Caco-2 (cell line): Measurements from ENCODE around the gene BCL2L12. TPM values are rescaled to one million over a fixed set of nuclear protein-coding genes. Genes with fewer than 3 reads are reported as not detected.

Source experiments
- BruUV-seq: library from RNA; stranded (reverse); fragments of 400-500 nt; replicated peaks from 2 replicates; lab custom pipeline; 2021; lab: Mats Ljungman, UMichigan
- CTCF ChIA-PET: fragments of 300-600 bp; sonication (Branson Sonifier 250); formaldehyde crosslinking; loops from one replicate; lab custom pipeline; 2022; ENCODE audit warnings: antibody characterized with exemption; lab: Charles Lee
- POLR2A ChIA-PET: fragments of 300-600 bp; sonication (Branson Sonifier 250); formaldehyde crosslinking; loops from one replicate; lab custom pipeline; 2022; ENCODE audit warnings: antibody characterized with exemption; lab: Charles Lee
- DNase-seq, 2 experiments: peaks; one replicate each; pipeline versions ENCODE4 v3.0.0 to v3.0.0-alpha.2; 2020 to 2022
- H3K27me3 ChIP-seq: replicated peaks from 2 replicates; pipeline ENCODE4 v1.6.0; 2011; ENCODE audit warnings: low read length; ENCODE audit not compliant: control insufficient read depth, insufficient read depth
- H3K36me3 ChIP-seq: 2 replicates; pipeline ENCODE4 v1.5.1; 2011; ENCODE audit warnings: low read length; ENCODE audit not compliant: control insufficient read depth, insufficient read depth
- H3K4me1 ChIP-seq: fragments of 250-450 bp; sonication (Bioruptor Pico); 2 replicates; pipeline ENCODE4 v1.5.1; 2020; ENCODE audit warnings: mild to moderate bottlenecking
- H3K4me3 ChIP-seq: 2 replicates; pipeline ENCODE4 v1.5.1; 2011; ENCODE audit warnings: low read depth, mild to moderate bottlenecking, control low read depth, low read length
- H3K9me3 ChIP-seq: fragments of 250-450 bp; sonication (Bioruptor Pico); 2 replicates; pipeline ENCODE4 v1.5.1; 2020; ENCODE audit warnings: mild to moderate bottlenecking, moderate library complexity
- H3K27ac Mint-ChIP-seq: one replicate; pipeline ENCODE4 v1.8.0; 2022; ENCODE audit warnings: mixed read lengths; ENCODE audit not compliant: unreplicated experiment
- H3K27me3 Mint-ChIP-seq: one replicate; pipeline ENCODE4 v1.8.0; 2022; ENCODE audit warnings: mixed read lengths; ENCODE audit not compliant: insufficient read depth, unreplicated experiment
- H3K36me3 Mint-ChIP-seq: one replicate; pipeline ENCODE4 v1.8.0; 2022; ENCODE audit warnings: mild to moderate bottlenecking, mixed read lengths; ENCODE audit not compliant: insufficient read depth, unreplicated experiment
- H3K4me1 Mint-ChIP-seq: one replicate; pipeline ENCODE4 v1.8.0; 2022; ENCODE audit warnings: low read depth, mixed read lengths; ENCODE audit not compliant: unreplicated experiment
- H3K4me3 Mint-ChIP-seq: one replicate; pipeline ENCODE4 v1.8.0; 2022; ENCODE audit warnings: mild to moderate bottlenecking, moderate library complexity, mixed read lengths; ENCODE audit not compliant: unreplicated experiment
- H3K9me3 Mint-ChIP-seq: one replicate; pipeline ENCODE4 v1.8.0; 2022; ENCODE audit warnings: mixed read lengths; ENCODE audit not compliant: unreplicated experiment
- intact Hi-C: fragments of 100-400 bp; cut with micrococcal nuclease; formaldehyde crosslinking; loops from one replicate; pipeline ENCODE4 v1.10.0; 2022; ENCODE audit not compliant: unreplicated experiment
- total RNA-seq: library from RNA; stranded (reverse); gene quantifications from 2 replicates; pipeline ENCODE4 v1.2.3, GENCODE V29; 2022
- TF ChIP-seq, protein P1 (sequence below), 2 experiments: fragments of 200-600 bp in 1 of 2; IDR thresholded peaks; 1 replicate in 1 of 2; 2 replicates in 1 of 2; pipeline versions ENCODE4 v1.5.1 to v1.8.0; 2011 to 2022; ENCODE audit warnings: antibody characterized with exemption in 1 of 2, control low read depth in 1 of 2, inconsistent platforms in 1 of 2, low read depth in 1 of 2, low read length in 1 of 2, mild to moderate bottlenecking in 1 of 2, moderate library complexity in 1 of 2; ENCODE audit not compliant: insufficient read depth in 1 of 2, severe bottlenecking in 1 of 2, unreplicated experiment in 1 of 2

The BCL2L12 gene
- total RNA-seq, 1 experiment from 2014 or later = 111 TPM

DNA sequence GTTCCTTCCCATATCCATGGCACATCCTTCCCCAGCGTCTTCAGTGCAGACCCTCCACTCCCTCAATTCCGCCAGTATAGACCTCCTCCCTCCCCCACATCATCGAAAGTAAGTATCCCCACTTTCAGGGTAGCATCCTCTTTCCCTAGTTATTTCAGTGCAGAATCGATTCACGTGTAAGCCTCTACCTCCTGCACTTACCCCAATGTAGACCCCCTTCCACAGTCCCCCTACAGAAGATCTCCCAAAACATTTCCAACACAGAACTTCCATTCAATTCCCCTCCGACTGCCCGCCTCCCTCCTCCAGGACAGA lies 740 bp upstream of the BCL2L12 start:
- H3K36me3 ChIP-seq = peaks cover 5% of the 10 kb centered on the region
- H3K4me3 ChIP-seq = peak overlapping the region; percentile 86
- H3K4me3 Mint-ChIP-seq = peak overlapping the region; percentile 93
- no peaks in the 10 kb centered on the region for H3K27me3 ChIP-seq
- TF ChIP-seq, protein P1, sequence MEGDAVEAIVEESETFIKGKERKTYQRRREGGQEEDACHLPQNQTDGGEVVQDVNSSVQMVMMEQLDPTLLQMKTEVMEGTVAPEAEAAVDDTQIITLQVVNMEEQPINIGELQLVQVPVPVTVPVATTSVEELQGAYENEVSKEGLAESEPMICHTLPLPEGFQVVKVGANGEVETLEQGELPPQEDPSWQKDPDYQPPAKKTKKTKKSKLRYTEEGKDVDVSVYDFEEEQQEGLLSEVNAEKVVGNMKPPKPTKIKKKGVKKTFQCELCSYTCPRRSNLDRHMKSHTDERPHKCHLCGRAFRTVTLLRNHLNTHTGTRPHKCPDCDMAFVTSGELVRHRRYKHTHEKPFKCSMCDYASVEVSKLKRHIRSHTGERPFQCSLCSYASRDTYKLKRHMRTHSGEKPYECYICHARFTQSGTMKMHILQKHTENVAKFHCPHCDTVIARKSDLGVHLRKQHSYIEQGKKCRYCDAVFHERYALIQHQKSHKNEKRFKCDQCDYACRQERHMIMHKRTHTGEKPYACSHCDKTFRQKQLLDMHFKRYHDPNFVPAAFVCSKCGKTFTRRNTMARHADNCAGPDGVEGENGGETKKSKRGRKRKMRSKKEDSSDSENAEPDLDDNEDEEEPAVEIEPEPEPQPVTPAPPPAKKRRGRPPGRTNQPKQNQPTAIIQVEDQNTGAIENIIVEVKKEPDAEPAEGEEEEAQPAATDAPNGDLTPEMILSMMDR (IDR thresholded peaks at IDR 0.05; ENCODE audit: insufficient read depth in 1 of 2, low read depth in 1 of 2, low read length in 1 of 2, severe bottlenecking in 1 of 2, unreplicated experiment in 1 of 2) = no peak
- H3K4me1 ChIP-seq = peaks cover 13% of the 10 kb centered on the region; the same call in 1 of the 2 replicates
- peak overlapping the region; percentile 89 for H3K27ac Mint-ChIP-seq
- H3K36me3 Mint-ChIP-seq = peaks cover 80% of the 10 kb centered on the region
- H3K4me1 Mint-ChIP-seq = peaks cover 18% of the 10 kb centered on the region
- intact Hi-C loops = loop anchor here (1.0 kb wide), 2 partner anchors 11 to 25 kb away; partner anchors contain the start of gene RRAS
- H3K9me3 Mint-ChIP-seq = no peaks in the 10 kb centered on the region
- POLR2A ChIA-PET = interaction anchor here (0.6 to 2.6 kb wide), 5 partner anchors 10 to 25 kb away, joined by 4 to 24 read pairs (median 15); partner anchors contain the start of genes PRMT1, RRAS and SCAF1
- no peak for DNase-seq
- peaks cover 5% of the 10 kb centered on the region for H3K9me3 ChIP-seq
- no TSS peak for BruUV-seq
- CTCF ChIA-PET = interaction anchor here (0.5 to 2.0 kb wide), 5 partner anchors 11 to 171 kb away, joined by 4 to 14 read pairs (median 7); partner anchors contain the start of gene RRAS
- H3K27me3 Mint-ChIP-seq = no peaks in the 10 kb centered on the region

DNA sequence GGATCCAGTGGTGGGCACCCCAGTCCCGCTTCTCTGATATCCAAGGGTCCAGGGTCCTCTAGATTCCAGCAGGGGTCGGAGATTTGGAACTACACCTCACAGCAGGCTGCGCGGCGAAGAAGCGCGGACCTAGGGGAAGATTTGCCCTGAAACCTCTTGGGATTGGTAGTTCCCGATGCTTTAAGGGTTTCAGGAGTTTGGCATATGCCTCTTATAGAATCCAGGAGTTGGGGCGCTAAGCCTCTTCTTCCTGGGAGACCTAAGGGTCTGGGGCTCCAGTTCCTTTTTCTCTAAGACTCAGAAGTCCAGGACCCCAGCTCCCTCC lies 349 bp downstream of the BCL2L12 start:
- no peaks in the 10 kb centered on the region for H3K9me3 ChIP-seq
- POLR2A ChIA-PET = interaction anchor here (0.6 to 2.6 kb wide), 3 partner anchors 11 to 75 kb away, joined by 8 to 24 read pairs (median 15); partner anchors contain the start of genes PRMT1 and RRAS
- H3K27ac Mint-ChIP-seq = peak overlapping the region; percentile 89
- peaks cover 13% of the 10 kb centered on the region; the same call in 1 of the 2 replicates for H3K4me1 ChIP-seq
- CTCF ChIA-PET = interaction anchor here (2.0 kb wide), 1 partner anchor 96 kb away, joined by 7 read pairs; no protein-coding TSS in a partner anchor
- TF ChIP-seq, protein P1 (IDR thresholded peaks at IDR 0.05; ENCODE audit: insufficient read depth in 1 of 2, low read depth in 1 of 2, low read length in 1 of 2, severe bottlenecking in 1 of 2, unreplicated experiment in 1 of 2) = no peak
- H3K36me3 ChIP-seq = peaks cover 4% of the 10 kb centered on the region
- no peaks in the 10 kb centered on the region for H3K9me3 Mint-ChIP-seq
- DNase-seq = no peak
- peaks cover 78% of the 10 kb centered on the region for H3K36me3 Mint-ChIP-seq
- no peaks in the 10 kb centered on the region for H3K27me3 Mint-ChIP-seq
- no peaks in the 10 kb centered on the region for H3K27me3 ChIP-seq
- peak overlapping the region; percentile 86 for H3K4me3 ChIP-seq
- intact Hi-C loops = no loop called here
- H3K4me1 Mint-ChIP-seq = peaks cover 18% of the 10 kb centered on the region
- peak overlapping the region; percentile 93 for H3K4me3 Mint-ChIP-seq
- BruUV-seq = TSS peak; percentile 77

DNA sequence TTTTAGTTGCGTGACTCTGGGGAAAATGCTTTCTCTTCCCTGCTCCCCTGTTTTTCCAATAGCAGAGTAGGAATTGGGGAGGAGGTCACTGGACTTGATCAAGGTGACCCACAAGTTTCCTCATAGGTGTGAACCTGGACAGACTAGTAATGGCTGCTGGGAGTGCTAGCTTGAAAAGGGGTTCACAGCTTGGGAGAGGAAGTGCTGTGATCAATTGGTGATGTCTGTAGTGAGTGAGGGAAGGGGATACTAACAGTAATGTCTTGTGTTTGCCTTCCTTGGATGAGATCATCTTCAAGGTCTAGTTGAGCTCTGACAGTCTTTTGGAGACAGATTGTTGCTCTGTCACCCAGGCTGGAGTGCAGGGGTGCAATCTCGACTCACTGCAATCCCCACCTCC lies 1.7 kb downstream of the BCL2L12 start:
- TF ChIP-seq, protein P1 (IDR thresholded peaks at IDR 0.05; ENCODE audit: insufficient read depth in 1 of 2, low read depth in 1 of 2, low read length in 1 of 2, severe bottlenecking in 1 of 2, unreplicated experiment in 1 of 2) = no peak
- peaks cover 2% of the 10 kb centered on the region for H3K36me3 ChIP-seq
- H3K9me3 ChIP-seq = no peaks in the 10 kb centered on the region
- ChIA-PET POLR2A (interaction anchor here (0.8 kb wide), 1 partner anchor 9 kb away, joined by 3 read pairs; no protein-coding TSS in a partner anchor), CTCF (no interaction called here)
- H3K36me3 Mint-ChIP-seq = peaks cover 74% of the 10 kb centered on the region
- H3K4me1 Mint-ChIP-seq = peaks cover 28% of the 10 kb centered on the region
- peaks cover 23% of the 10 kb centered on the region for H3K4me1 ChIP-seq
- H3K9me3 Mint-ChIP-seq = no peaks in the 10 kb centered on the region
- peak overlapping the region; percentile 93 for H3K4me3 Mint-ChIP-seq
- BruUV-seq = no TSS peak
- H3K27ac Mint-ChIP-seq = peak overlapping the region; percentile 89
- intact Hi-C loops = no loop called here
- no peak for DNase-seq
- H3K4me3 ChIP-seq = no peak overlapping the region
- H3K27me3 ChIP-seq = no peaks in the 10 kb centered on the region
- H3K27me3 Mint-ChIP-seq = no peaks in the 10 kb centered on the region
